ENCODE data around the gene PPP1R36.

DNA sequence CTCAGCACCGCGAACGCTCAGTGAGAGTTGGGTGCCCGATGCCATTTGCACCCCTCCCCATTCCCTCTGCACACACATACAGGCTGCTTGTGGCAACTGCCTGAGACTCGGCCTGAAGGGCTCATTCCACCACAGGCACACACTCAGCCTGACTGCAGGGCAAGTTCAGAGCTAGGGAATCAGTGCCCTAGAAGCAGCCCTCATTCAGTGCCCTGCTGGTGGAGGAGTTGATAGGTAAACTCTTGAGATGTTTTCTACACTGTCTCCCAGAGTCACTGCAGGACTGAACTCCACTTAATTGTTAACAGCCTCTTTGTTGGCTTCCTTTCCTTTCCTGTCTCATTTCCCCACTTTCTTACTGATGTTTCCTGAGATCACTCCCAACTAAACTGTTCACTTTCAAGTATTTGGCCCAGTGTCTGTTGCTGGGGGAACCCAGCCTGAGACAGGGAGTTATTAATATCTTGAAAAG, 16.9 kb downstream of the PPP1R36 start:
- TF ChIP-seq EZH2 (IDR thresholded peaks at IDR 0.05) (no peak), POLR2AphosphoS5 (IDR thresholded peaks at IDR 0.05; ENCODE audit: borderline replicate concordance, low read depth, low read length) (no peak)

Measured in SK-N-MC (cell line).